HG02678 (cell line): Measurements from ENCODE around the gene TAF1.
"Not testable (repeated sequence)": the region's sequence is repeated elsewhere in the genome, so short reads cannot be mapped to it uniquely, and the experiment has no call there.

Experiments used
- ATAC-seq: cut with Tn5 transposase; IDR thresholded peaks from one replicate; pipeline ENCODE4 v1.9.1; 2021; ENCODE audit warnings: mild to moderate bottlenecking, moderate library complexity; ENCODE audit not compliant: unreplicated experiment

The TAF1 gene

DNA sequence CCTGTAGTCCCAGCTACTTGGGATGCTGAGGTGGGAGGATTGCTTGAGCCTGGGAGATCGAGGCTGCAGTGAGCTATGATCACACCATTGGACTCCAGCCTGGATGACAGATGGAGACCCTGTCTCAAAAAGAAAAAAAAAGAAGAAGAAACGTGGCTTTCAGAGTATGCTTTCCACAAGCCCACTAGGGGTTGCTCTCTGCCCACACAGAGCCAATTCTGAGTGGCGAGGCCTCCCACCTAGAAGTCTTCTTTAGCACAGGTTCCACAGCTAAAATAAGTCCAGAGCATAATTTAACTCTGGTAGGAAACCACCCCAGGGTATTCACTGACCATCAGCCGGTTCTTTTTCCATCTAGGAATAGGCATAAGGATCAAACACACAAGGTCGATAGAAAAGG lies 50.1 kb downstream of the TAF1 start:
- not testable (repeated sequence) for ATAC-seq

DNA sequence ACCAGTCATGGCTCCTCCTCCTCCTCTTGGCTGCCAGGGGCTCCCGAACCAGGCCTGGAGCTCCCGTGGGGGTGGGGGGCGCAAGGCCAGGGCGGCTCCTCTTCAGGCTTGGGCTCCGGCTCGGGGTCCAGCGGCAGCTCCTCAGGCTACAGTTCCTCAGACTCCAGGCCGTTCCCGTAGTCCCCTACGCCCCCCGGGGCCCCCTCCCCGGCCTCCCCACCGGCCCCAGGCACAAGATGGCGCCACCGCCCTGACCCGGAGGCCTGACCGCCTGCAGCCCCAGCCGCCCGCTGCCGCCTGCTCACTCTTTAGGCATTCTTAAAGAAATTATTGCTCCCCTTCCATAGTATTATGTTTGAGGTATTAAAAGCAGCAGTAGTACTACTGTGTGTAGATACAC lies 54.5 kb downstream of the TAF1 start:
- no peak for ATAC-seq

DNA sequence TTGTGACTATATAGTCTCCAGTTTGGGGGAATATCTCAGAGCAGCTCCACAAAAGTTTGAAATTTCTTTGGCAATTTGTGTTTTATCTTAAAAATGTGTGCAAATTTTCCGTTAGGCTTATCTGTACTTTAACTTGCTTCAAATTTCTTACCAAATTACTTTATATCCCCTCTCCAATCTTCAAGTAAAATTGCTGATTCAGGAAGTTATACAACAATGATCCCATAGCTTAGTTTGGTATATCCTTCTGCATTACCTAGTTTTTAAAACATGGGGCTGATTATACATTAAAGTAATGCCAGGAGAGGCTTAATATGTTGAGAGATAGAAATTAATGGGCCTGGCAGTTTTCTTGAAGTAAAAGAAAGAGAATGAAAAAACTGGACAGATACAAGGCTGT lies 66.6 kb downstream of the TAF1 start:
- no peak for ATAC-seq

DNA sequence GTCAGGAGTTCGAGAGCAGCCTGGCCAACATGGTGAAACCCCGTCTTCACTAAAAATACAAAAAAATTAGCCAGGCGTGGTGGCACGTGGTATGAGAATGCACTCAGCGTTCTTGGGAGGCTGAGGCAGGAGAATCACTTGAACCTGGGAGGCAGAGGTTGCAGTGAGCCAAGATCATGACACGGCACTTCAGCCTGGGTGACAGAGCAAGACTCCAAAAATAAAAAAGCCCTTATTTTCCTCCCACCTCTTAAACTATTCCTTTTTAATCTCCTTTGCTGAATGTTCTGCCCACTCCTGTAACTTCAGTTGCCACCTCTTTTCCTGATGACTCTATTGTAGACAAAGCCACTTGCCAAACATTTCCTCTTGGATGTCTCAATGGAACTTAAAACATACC lies 72.6 kb downstream of the TAF1 start:
- no peak for ATAC-seq

DNA sequence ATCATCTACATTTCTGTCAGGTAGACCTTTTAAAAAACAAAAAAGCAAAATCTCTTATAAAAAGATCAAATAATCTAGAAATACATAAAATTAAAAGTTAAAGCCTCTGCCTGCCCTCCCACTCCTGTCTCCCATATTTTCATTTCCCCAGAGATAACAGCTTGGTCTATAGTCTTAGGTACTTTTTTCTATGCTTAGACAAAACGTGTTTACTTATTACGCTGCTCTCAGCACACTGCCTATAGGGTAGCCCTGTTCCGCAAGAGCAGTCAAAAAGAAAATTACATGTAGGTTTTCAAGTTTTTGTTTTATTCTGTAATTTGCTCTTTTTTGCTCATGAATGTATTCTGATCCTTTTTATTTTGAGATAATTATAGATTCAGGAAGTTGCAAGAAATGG lies 73.3 kb downstream of the TAF1 start:
- no peak for ATAC-seq

DNA sequence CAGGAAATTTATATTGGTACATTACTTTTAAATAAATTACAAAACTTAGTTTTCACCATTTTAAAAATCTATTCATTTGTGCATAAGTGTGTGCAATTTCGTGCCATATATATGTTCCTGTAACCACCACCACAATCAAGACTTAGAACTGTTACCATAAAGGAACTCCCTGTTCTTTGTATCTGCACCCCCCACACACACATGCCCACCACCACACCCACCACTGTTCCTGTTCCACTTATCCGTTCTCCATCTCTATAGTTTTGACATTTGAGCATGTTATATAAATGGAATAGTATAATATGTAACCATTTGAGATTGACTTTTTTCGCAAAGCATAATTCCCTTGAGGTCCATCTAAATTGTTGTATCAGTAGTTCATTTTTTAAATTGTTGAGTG lies 73.7 kb downstream of the TAF1 start:
- no peak for ATAC-seq

DNA sequence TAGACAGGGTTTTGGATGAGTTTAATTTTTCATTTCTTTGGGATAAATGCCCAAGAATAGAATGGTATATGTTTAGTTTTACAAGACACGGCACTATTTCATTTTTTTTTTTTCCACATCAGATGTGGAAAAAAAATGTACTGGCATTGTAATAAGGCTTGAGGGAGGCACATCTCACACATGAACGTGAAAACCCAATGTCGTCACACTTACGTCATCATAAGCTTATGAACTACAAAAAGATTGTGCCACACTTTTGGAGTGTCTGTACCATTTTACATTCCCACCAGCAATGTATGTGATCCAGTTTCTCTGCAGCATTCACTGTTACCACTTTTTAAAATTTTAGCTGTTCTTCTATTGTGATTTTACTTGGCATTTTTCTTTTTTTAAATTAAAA lies 74.2 kb downstream of the TAF1 start:
- no peak for ATAC-seq

DNA sequence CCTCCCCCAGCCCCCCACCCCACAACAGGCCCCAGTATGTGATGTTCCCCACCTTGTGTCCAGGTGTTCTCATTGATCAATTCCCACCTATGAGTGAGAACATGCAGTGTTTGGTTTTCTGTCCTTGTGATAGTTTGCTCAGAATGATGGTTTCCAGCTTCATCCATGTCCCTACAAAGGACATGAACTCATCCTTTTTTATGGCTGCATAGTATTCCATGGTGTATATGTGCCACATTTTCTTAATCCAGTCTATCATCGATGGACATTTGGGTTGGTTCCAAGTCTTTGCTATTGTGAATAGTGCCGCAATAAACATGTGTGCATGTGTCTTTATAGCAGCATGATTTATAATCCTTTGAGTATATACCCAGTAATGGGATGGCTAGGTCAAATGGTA lies 75.7 kb downstream of the TAF1 start:
- ATAC-seq, result not testable (repeated sequence)

DNA sequence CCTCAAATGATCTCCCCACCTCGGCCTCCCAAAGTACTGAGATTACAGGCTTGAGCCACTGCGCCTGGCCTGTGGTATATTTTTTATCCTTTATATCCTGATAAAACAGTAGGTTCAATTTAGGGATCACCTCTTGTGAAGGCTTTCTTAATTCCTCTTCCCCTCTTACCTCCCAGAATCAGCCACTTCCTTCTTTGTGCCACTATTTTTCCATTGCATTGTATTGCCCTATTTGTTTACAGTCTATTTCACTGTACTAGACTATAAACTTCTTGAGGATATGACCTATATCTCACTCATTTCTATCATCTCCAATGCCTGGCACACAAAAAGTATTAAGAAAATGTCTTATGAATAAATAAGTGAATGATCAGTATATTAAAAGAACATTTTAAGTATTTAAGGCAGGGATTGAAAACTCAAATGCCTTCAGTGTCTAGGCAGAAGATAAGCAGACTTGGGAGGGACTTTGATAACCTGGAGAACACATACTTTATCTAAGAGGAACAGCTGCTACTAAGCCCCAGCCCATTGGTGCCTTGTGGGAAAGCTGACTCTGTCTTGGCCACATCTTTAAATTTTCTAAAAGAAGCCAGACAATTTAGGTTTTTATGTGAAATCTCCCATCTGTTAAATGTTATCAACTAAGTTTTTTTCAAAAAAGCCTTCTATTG lies 84.4 kb downstream of the TAF1 start:
- no peak for ATAC-seq

DNA sequence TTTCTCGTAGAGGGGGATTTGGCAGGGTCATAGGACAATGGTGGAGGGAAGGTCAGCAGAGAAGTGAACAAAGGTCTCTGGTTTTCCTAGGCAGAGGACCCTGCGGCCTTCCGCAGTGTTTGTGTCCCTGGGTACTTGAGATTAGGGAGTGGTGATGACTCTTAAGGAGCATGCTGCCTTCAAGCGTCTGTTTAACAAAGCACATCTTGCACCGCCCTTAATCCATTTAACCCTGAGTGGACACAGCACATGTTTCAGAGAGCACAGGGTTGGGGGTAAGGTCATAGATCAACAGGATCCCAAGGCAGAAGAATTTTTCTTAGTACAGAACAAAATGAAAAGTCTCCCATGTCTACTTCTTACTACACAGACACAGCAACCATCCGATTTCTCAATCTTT lies 85.4 kb downstream of the TAF1 start:
- ATAC-seq, result not testable (repeated sequence)

DNA sequence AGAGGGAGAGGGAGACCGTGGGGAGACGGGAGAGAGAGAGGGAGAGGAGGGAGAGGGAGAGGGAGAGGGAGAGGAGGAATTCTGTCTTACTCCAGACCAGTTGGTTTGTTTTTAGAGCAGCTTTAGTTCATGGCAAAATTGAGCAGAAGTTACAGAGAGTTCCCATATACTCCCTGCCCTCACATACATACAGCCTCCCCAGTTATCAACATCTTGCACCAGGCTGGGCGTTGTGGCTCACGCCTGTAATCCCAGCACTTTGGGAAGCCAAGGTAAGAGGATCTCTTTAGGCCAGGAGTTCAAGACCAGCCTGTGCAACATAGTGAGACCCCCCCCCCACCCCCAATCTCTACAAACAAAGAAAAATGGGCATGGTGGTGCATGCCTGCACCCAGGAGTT lies 86.9 kb downstream of the TAF1 start:
- no peak for ATAC-seq

DNA sequence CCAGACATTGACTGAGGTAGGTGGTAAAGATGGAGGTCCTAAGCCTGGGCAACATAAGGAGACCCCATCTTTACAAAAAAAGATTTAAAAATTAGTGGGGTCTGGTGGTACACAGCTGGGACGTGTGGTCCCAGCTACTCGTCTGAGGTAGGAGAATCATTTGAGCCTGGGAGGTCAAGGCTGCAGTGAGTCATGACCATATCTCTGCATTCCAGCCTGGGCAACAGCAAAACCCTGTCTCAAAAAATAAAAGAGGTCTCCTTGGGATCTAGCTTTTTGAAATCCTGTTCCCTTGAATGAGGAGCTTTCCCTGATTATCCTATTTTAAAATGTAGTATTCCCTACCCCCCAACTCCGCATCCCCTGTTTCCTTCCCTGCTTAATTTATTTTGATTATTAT lies 88.1 kb downstream of the TAF1 start:
- ATAC-seq, result no peak

DNA sequence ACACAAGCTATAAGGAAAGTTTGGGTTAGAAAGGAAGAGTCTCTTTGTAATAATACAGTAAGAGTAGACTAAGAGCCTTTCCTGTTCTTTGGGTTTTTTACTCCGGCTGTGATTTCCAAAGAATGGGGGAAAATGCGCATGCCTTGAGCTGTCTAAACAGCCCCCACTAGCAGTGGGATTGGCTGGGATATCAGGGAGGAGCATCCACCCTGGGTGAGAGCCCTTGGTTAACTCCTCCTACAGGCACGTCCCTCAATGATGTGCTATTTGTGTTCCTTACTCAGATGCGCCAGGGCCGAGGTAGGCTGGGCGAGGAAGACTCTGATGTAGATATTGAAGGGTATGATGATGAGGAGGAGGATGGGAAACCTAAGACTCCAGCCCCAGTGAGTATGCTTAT lies 92.7 kb downstream of the TAF1 start:
- no peak for ATAC-seq

DNA sequence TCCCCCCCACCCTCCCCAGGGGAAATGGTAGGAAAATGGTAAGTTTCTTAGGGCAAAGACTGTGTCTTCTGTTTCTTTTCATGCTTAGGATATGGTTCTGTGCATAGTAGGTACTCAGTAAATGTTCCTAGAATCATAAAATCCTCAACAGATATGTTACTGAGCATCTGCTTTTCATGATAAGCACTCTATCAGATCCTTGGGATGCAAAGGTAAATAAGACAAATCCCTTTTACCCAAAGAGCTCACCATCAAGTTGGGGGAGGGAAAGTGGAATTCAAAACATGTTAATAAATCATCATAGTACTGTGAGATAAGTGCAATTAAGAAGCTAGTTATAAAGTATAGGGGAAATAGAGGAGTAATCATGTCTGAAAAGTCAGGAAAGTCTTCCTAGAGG lies 98.8 kb downstream of the TAF1 start:
- no peak for ATAC-seq

DNA sequence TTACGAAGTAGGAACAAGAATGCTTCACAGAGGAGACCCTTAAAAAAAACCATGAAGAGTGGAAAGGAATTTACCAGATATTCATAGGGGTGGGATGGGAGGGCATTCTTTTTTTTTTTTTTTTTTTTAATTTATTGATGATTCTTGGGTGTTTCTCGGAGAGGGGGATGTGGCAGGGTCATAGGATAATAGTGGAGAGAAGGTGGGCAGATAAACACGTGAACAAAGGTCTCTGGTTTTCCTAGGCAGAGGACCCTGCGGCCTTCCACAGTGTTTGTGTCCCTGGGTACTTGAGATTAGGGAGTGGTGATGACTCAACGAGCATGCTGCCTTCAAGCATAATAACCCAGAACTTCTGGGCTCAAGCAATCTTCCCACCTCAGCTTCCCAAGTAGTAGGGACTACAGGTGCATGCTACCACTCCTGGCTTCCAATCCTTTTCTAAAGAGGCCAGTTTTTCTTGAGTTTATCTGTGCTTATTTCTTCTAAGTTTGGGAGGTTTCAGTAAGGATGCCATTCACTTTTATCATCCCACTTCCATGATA lies 100.9 kb downstream of the TAF1 start:
- ATAC-seq, result no peak

DNA sequence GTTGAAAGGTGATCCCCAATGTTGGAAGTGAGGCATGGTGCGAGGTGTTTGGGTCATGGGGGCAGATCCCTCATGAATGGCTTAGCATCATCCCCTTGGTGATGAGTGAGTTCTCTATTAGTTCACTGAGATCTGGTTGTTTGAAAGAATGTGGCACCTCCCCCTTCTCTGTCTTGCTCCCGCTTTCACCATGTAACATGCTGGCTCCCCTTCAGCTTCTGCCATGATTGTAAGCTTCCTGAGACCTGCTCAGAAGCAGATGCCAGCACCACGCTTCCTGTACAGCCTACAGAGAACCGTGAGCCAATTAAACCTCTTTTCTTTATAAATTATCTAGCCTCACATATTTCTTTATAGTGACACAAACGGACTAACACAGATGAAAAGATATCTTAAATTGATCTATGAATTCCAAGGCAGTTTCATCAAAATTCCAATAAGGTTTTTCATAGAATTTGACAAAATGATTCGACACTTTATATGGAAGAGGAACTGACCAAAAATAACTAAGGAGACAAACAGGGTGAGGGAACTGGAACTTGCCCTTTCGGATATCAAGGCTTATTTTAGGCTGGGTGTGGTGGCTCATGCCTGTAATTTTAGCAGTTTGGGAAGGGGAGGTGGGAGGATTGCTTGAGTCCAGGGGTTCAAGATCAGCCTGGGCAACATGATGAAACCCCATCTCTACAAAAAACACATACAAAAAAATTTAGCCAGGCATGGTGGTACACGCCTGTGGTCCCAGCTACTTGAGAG lies 109.8 kb downstream of the TAF1 start:
- ATAC-seq, result no peak

DNA sequence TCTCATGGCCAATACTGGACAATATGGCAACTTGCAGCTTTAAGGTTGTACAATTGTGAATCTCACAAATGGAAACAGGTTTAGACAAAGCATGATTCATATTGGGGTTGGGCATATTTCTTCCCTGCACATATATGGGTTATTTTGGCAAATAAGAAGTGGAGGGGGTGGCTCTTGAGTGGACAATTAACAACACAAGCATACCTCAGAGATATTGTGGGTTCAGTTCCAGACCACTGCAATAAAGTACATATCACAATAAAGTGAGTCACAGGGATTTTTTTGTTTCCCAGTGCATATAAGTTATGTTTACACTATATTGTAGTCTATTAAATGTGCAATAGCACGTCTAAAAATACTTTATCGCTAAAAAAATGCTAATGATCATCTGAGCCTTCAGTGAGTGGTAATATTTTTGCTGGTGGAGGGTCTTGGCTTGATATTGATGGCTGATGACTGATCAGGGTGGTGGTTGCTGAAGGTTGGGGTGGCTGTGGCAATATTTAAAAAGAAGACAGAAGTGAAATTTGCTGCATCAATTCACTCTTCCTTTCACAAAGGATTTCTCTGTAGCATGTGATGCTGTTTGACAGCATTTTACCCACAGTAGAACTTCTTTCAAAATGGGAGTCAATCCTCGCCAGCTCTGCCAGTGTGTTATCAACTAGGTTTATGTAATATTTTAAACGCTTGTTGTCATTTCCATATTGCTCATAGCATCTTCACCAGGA lies 116.2 kb downstream of the TAF1 start:
- ATAC-seq, result no peak

DNA sequence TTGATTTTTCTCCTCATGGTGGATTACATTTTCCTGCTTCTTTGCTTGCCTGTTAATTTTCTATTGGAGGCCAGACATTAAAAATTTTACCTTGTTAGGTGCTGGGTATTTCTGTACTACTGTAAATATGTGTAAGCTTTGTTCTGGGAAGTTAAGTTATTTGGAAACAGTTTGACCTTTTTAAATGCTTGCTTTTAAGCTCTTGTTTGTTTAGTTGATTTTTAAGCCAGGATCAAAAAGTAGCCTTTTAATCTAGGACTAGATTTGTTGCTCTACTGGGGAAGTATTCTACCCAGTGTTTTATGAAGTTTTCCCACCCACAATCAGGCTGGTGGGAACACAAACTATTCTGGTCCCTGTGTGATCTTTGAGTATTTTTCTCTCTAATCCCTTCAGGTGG lies 121.7 kb downstream of the TAF1 start:
- no peak for ATAC-seq

DNA sequence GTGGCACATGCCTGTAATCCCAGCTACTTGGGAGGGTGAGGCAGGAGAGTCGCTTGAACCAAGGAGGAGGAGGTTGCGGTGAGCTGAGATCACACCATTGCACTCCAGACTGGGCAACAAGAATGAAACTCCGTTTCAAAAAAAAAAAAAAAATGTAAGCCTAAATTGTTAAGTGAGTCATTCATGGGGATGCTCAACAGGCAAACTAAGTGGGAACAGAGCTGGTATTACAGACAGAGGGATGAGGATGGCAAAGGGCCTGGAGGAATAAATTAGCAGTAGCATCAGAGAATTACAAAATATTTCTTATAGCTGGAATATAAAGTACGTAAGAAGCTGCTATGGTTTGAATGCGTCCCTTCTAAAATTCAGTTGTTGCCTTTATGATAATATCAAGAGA lies 123.4 kb downstream of the TAF1 start:
- no peak for ATAC-seq

DNA sequence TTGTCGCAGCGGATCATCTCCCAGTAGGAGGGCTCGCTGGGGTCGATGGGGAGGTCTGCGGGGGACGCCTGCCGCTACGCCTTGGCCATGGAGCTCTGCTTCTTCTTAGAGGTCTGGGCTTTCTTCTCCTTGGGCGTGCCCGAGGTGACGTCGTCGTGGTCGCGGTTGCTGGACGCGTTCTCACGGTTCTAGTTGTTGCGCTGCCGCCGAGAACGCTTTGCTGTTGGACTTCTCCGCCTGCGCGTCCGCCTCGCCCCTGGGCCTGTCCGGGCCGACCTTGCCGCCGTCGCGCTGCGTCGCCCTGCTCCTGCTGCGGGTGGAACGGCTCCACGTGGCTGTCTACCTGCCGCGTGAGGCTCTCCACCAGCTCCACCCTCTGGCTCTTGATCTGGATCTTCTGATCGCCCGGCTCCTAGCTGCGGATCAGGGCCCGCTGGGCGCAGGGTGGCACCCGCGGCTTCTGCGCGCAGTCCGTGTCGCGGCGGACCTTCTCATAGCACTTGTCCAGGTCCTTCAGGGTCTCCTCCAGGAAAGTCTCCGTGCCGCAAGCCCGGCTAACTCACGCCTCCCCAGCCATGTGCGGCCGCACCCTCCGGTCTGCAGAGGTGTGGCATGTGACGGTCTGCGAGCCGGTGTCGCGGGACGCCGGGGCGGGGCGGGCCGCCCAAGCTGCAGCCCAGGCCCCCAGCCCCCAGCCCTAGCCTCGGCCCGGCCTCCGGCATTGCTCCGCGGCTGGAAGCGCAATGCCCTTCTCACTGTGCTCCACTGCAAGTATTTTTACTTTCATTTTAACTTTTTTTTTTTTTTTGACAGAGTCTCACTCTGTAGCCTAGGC lies 126.3 kb downstream of the TAF1 start:
- peak; percentile 65 for ATAC-seq

DNA sequence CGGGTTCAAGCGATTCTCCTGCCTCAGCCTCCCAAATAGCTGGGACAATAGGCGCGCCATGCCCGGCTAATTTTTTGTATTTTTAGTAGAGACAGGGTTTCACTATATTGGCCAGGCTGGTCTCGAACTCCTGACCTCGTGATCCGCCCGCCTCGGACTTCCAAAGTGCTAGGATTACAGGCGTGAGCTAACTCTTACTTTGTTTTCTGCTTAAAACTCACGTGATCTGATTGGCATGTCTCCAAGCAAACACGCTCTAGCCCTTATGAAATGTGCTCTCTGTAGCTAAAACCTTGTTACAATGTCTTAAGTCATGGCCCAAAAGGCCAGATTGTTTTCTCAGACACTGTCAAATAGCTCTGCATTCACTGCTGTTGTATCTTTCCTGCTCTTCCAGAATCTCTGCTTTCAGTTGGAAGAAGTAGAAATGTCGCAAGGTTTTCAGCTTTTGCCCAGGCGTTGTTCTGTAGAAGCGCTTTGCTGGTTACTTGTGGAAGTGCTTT lies 127.0 kb downstream of the TAF1 start:
- no peak for ATAC-seq
